PC-3 (cell line): Measurements from ENCODE around the gene SOX12. TPM values are rescaled to one million over a fixed set of nuclear protein-coding genes. Genes with fewer than 3 reads are reported as not detected.

Experiments
- ATAC-seq: fragments of 200-7000 bp; cut with Tn5 transposase; 2 replicates; pipeline ENCODE4 v1.9.1; 2020; ENCODE audit warnings: mild to moderate bottlenecking, moderate library complexity
- BruUV-seq: library from RNA; stranded (reverse); fragments of 400-500 nt; replicated peaks from 2 replicates; lab custom pipeline; 2021; lab: Mats Ljungman, UMichigan
- CTCF ChIA-PET: fragments of 300-600 bp; sonication (Branson Sonifier 250); formaldehyde crosslinking; loops from one replicate; lab custom pipeline; 2022; ENCODE audit warnings: antibody characterized with exemption; lab: Charles Lee
- POLR2A ChIA-PET: fragments of 300-600 bp; sonication (Branson Sonifier 250); formaldehyde crosslinking; loops from one replicate; lab custom pipeline; 2022; ENCODE audit warnings: antibody characterized with exemption; ENCODE audit not compliant: unreplicated experiment; lab: Charles Lee
- DNase-seq: peaks from one replicate; pipeline ENCODE4 v3.0.0-alpha.2; 2015
- H2AFZ ChIP-seq: fragments of 300-600 bp; sonication (generic); 2 replicates; pipeline ENCODE4 v1.6.0; 2016; ENCODE audit warnings: antibody characterized with exemption, low read length
- H3F3A ChIP-seq: fragments of 300-600 bp; sonication (generic); one replicate; pipeline ENCODE4 v1.6.0; 2017; ENCODE audit warnings: antibody characterized with exemption, low read length, control low read depth, mild to moderate bottlenecking; ENCODE audit not compliant: unreplicated experiment
- H3K27ac ChIP-seq: fragments of 300-600 bp; sonication (generic); 2 replicates; pipeline ENCODE4 v1.5.1; 2016; ENCODE audit warnings: mild to moderate bottlenecking, low read length
- H3K27me3 ChIP-seq: fragments of 300-600 bp; sonication (generic); 2 replicates; pipeline ENCODE4 v1.6.1; 2016; ENCODE audit warnings: low read length, mixed read lengths
- H3K36me3 ChIP-seq: fragments of 300-600 bp; sonication (generic); 2 replicates; pipeline ENCODE4 v1.6.1; 2016; ENCODE audit warnings: low read depth, mixed run types, low read length, mixed read lengths
- H3K4me1 ChIP-seq: fragments of 300-600 bp; sonication (generic); 2 replicates; pipeline ENCODE4 v1.5.1; 2016; ENCODE audit warnings: low read length; ENCODE audit not compliant: insufficient read depth
- H3K4me2 ChIP-seq: fragments of 300-600 bp; sonication (generic); 2 replicates; pipeline ENCODE4 v1.6.0; 2016; ENCODE audit warnings: low read length
- H3K4me3 ChIP-seq: fragments of 300-600 bp; sonication (generic); 2 replicates; pipeline ENCODE4 v1.5.1; 2016; ENCODE audit warnings: mild to moderate bottlenecking, low read length, mixed read lengths
- H3K79me2 ChIP-seq: fragments of 300-600 bp; sonication (generic); 2 replicates; pipeline ENCODE4 v1.6.1; 2017; ENCODE audit warnings: low read length, mixed read lengths
- H3K9ac ChIP-seq: fragments of 300-600 bp; sonication (generic); 2 replicates; pipeline ENCODE4 v1.6.0; 2016; ENCODE audit warnings: mild to moderate bottlenecking, low read length
- H3K9me2 ChIP-seq: fragments of 300-600 bp; sonication (generic); replicated peaks from 2 replicates; pipeline ENCODE4 v1.6.1; 2016; ENCODE audit warnings: mixed run types, low read length, mixed read lengths
- H3K9me3 ChIP-seq: fragments of 300-600 bp; sonication (generic); 2 replicates; pipeline ENCODE4 v1.6.1; 2016; ENCODE audit warnings: low read length, mixed read lengths
- H4K20me1 ChIP-seq: fragments of 300-600 bp; sonication (generic); 2 replicates; pipeline ENCODE4 v1.6.1; 2016; ENCODE audit warnings: low read length, mixed read lengths
- CTCF ChIP-seq: fragments of 300-600 bp; sonication (generic); conservative IDR thresholded peaks from 2 replicates; pipeline ENCODE4 v1.5.1; 2017; ENCODE audit warnings: antibody characterized with exemption, low read depth, mild to moderate bottlenecking, low read length
- EZH2 ChIP-seq: fragments of 300-600 bp; sonication (generic); IDR thresholded peaks from one replicate; pipeline ENCODE4 v1.6.1; 2017; ENCODE audit warnings: antibody characterized with exemption, mild to moderate bottlenecking, low read length; ENCODE audit not compliant: unreplicated experiment
- EZH2phosphoT487 ChIP-seq: fragments of 300-600 bp; sonication (generic); IDR thresholded peaks from 2 replicates; pipeline ENCODE4 v1.6.1; 2018; ENCODE audit warnings: mild to moderate bottlenecking, antibody characterized with exemption, low read length, borderline replicate concordance
- intact Hi-C: fragments of 100-400 bp; cut with micrococcal nuclease; formaldehyde crosslinking; loops from 2 replicates; pipeline ENCODE4 v1.9.0; 2023
- total RNA-seq: library from RNA; depleted of rRNA; stranded (reverse); fragments of >200 nt; gene quantifications from 2 replicates; pipeline ENCODE4 v1.2.3, GENCODE V29; 2014

Gene SOX12
- total RNA-seq, 1 experiment from 2014 or later, result 13.8 TPM

DNA sequence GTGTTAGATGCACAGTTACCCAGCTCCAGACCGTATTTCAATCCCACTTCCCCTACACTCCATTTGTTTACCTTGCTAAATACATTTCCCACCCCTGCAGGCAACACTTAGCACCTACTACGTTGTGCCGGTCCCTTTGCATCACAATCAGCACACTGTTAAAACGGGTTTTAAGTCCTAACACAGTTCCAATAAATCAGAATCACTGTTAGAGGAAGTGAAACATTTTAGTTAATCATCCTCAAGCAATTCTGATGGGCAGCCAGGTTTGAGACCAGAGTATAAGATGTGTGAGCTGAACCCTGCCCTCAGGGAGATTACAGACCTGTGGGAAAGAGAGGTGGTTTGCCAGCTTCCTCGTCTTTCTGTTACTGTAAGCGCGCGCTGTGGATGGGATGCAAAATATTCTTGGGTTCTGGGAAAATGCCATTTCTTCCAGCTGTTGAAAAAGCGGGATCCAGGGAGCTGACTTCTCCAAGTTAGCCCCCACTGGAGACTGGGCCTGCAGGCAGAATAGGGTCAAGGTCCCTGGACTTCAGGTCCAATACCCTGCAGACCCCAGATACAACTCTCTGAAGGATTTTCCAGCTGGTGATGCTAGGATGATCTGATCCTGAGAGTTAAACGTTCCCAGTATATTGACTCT lies 24.9 kb upstream of the SOX12 start:
- CTCF ChIA-PET, result interaction anchor here (0.8 kb wide), 1 partner anchor 32 kb away, joined by 4 read pairs; no protein-coding TSS in a partner anchor
- no peak for DNase-seq
- Histone ChIP-seq H3K4me2 (peak overlapping the region; percentile 93), H3K9me3 (no peaks in the 10 kb centered on the region), H3K27ac (no peak overlapping the region), H3K9me2 (no peaks in the 10 kb centered on the region), H4K20me1 (peaks cover 32% of the 10 kb centered on the region), H2AFZ (no peak overlapping the region), H3K79me2 (peaks cover 49% of the 10 kb centered on the region), H3F3A (no peaks in the 10 kb centered on the region), H3K4me3 (peak overlapping the region; percentile 80), H3K27me3 (no peaks in the 10 kb centered on the region), H3K36me3 (no peaks in the 10 kb centered on the region), H3K9ac (no peak overlapping the region), H3K4me1 (peaks cover 29% of the 10 kb centered on the region)
- TF ChIP-seq CTCF, result no peak
- TF ChIP-seq EZH2phosphoT487, result no peak
- TF ChIP-seq EZH2, result no peak
- intact Hi-C loops, result no loop called here
- no peak for ATAC-seq
- BruUV-seq, result no TSS peak
- POLR2A ChIA-PET, result interaction anchor here (0.5 kb wide), 1 partner anchor 42 kb away, joined by 4 read pairs; no protein-coding TSS in a partner anchor

DNA sequence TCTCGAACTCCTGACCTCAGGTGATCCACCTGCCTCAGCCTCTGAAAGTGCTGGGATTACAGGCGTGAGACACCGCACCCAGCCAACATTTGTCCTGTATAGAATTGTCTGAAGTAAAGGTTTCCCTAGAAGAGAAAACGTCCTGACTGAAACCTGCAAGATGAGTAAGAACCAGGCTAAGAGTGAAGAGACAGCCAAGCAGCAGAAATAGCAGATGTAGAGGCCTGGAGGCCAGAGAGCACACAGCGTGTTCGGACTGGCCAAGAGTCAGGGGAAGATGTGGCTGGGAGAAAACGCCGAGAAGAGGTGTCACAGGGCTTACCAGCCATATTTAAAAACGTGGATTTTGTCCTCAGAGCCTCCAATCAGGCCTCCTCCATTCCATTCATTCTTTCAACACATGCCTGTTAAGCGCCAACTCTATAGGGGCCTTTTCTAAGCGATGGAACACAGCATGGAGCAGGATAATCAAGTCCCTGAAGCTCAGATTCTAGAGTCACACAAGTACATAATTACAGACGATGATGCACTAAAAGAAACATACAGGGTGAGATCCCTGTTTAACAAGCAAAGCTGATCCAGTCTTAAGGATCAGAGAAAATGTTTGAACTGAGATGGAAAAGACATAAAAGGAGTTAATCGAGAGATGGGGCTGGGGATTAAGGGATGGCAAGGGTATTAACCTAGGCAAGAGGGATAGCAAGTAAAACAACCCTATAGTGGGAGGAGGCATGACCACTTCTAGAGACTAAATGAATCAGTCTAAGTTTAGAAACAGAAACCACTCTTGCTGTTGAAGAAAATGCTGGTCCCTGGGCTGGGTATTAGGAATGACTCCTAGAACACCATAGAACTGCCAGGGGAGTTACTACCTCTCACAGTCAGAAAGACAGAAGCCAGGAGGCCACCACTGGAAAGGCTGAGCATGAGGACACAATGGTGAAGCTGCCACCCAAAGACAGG lies 23.2 kb upstream of the SOX12 start:
- no peak for DNase-seq
- TF ChIP-seq CTCF (no peak), EZH2 (no peak), EZH2phosphoT487 (no peak)
- no TSS peak for BruUV-seq
- intact Hi-C loops, result no loop called here
- Histone ChIP-seq H3K9me3 (no peaks in the 10 kb centered on the region), H4K20me1 (peaks cover 32% of the 10 kb centered on the region), H3K27ac (no peak overlapping the region), H2AFZ (no peak overlapping the region), H3K4me3 (no peak overlapping the region), H3K79me2 (peaks cover 41% of the 10 kb centered on the region), H3F3A (no peaks in the 10 kb centered on the region), H3K27me3 (no peaks in the 10 kb centered on the region), H3K36me3 (no peaks in the 10 kb centered on the region), H3K4me1 (peaks cover 23% of the 10 kb centered on the region), H3K9ac (no peak overlapping the region), H3K9me2 (no peaks in the 10 kb centered on the region), H3K4me2 (no peak overlapping the region)
- no peak for ATAC-seq
- POLR2A ChIA-PET, result no interaction called here
- CTCF ChIA-PET, result no interaction called here
